Mesenchymal stem cell (in vitro differentiated cells and primary cell): ENCODE measurements around the gene LFNG.

Source experiments
- DNase-seq: peaks from one replicate; pipeline ENCODE4 v3.0.0-alpha.2; 2013
- H2AFZ ChIP-seq: one replicate; pipeline ENCODE4 v1.6.1; 2013; ENCODE audit warnings: low read depth, mild to moderate bottlenecking, control low read depth, inconsistent platforms, low read length, moderate library complexity
- H2AK5ac ChIP-seq: 2 replicates; pipeline ENCODE4 v1.6.1; 2013; ENCODE audit warnings: low read length, moderate library complexity, mild to moderate bottlenecking, inconsistent platforms; ENCODE audit not compliant: severe bottlenecking
- H2BK120ac ChIP-seq: one replicate; pipeline ENCODE4 v1.6.1; 2013; ENCODE audit warnings: low read depth, mild to moderate bottlenecking, inconsistent platforms, low read length, moderate library complexity
- H2BK12ac ChIP-seq, 2 experiments: one replicate each; pipeline ENCODE4 v1.6.1; 2013; ENCODE audit warnings: inconsistent platforms in 2 of 2, low read length in 2 of 2, mild to moderate bottlenecking in 2 of 2, moderate library complexity in 2 of 2, control low read depth in 1 of 2
- H2BK15ac ChIP-seq: one replicate; pipeline ENCODE4 v1.6.1; 2013; ENCODE audit warnings: mild to moderate bottlenecking, low read depth, inconsistent platforms; ENCODE audit not compliant: poor library complexity, severe bottlenecking
- H2BK5ac ChIP-seq: 2 replicates; pipeline ENCODE4 v1.6.1; 2013; ENCODE audit warnings: low read depth, mild to moderate bottlenecking, low read length, control low read depth, inconsistent platforms; ENCODE audit not compliant: poor library complexity, severe bottlenecking
- H3K14ac ChIP-seq, 2 experiments: one replicate each; pipeline ENCODE4 v1.6.1; 2013; ENCODE audit warnings: inconsistent platforms in 2 of 2, low read length in 2 of 2, control low read depth in 1 of 2, mild to moderate bottlenecking in 1 of 2, moderate library complexity in 1 of 2
- H3K18ac ChIP-seq, 2 experiments: one replicate each; pipeline ENCODE4 v1.6.1; 2013; ENCODE audit warnings: inconsistent platforms in 2 of 2, low read length in 2 of 2, control low read depth in 1 of 2, low read depth in 1 of 2, mild to moderate bottlenecking in 1 of 2
- H3K23ac ChIP-seq, 2 experiments: one replicate each; pipeline ENCODE4 v1.6.1; 2013; ENCODE audit warnings: inconsistent platforms in 2 of 2, low read length in 2 of 2, mild to moderate bottlenecking in 2 of 2, moderate library complexity in 2 of 2, control low read depth in 1 of 2
- H3K27ac ChIP-seq: 2 replicates; pipeline ENCODE4 v1.5.1; 2013; ENCODE audit warnings: mild to moderate bottlenecking, moderate library complexity, low read length, control low read depth, inconsistent platforms; ENCODE audit not compliant: poor library complexity, severe bottlenecking
- H3K27me3 ChIP-seq, 2 experiments: 2 replicates each; pipeline versions ENCODE4 v1.6.1 to v1.7.0; 2013; ENCODE audit warnings: low read length in 2 of 2, mild to moderate bottlenecking in 2 of 2, moderate library complexity in 2 of 2, control low read depth in 1 of 2, inconsistent platforms in 1 of 2; ENCODE audit not compliant: control insufficient read depth in 1 of 2, insufficient read depth in 1 of 2
- H3K36me3 ChIP-seq, 2 experiments: 2 replicates each; pipeline versions ENCODE4 v1.6.1 to v1.7.0; 2013; ENCODE audit warnings: low read length in 2 of 2, control low read depth in 1 of 2, inconsistent platforms in 1 of 2, low read depth in 1 of 2, mild to moderate bottlenecking in 1 of 2; ENCODE audit not compliant: insufficient read depth in 2 of 2, control insufficient read depth in 1 of 2
- H3K4ac ChIP-seq, 2 experiments: one replicate each; pipeline ENCODE4 v1.6.1; 2013; ENCODE audit warnings: inconsistent platforms in 2 of 2, low read length in 2 of 2, mild to moderate bottlenecking in 2 of 2, moderate library complexity in 2 of 2, control low read depth in 1 of 2, low read depth in 1 of 2
- H3K4me1 ChIP-seq: 2 replicates; pipeline ENCODE4 v1.6.1; 2013; ENCODE audit warnings: low read depth, low read length, control low read depth; ENCODE audit not compliant: control insufficient read depth, insufficient read depth
- H3K4me2 ChIP-seq: 2 replicates; pipeline ENCODE4 v1.6.1; 2013; ENCODE audit warnings: low read length, mild to moderate bottlenecking, inconsistent platforms; ENCODE audit not compliant: poor library complexity, severe bottlenecking
- H3K4me3 ChIP-seq, 2 experiments: 2 replicates each; pipeline versions ENCODE4 v1.5.1 to v1.7.0; 2013; ENCODE audit warnings: low read length in 2 of 2, mild to moderate bottlenecking in 2 of 2, control low read depth in 1 of 2, low read depth in 1 of 2; ENCODE audit not compliant: insufficient read depth in 1 of 2
- H3K79me1 ChIP-seq: replicated peaks from 2 replicates; pipeline ENCODE4 v1.6.1; 2013; ENCODE audit warnings: mild to moderate bottlenecking, control low read depth, low read length, inconsistent platforms; ENCODE audit not compliant: poor library complexity, severe bottlenecking
- H3K9ac ChIP-seq: 2 replicates; pipeline ENCODE4 v1.7.0; 2013; ENCODE audit warnings: mild to moderate bottlenecking, low read length, moderate library complexity
- H3K9me3 ChIP-seq: 2 replicates; pipeline ENCODE4 v1.7.0; 2013; ENCODE audit warnings: mild to moderate bottlenecking, low read length; ENCODE audit not compliant: control insufficient read depth
- H4K8ac ChIP-seq: one replicate; pipeline ENCODE4 v1.6.1; 2013; ENCODE audit warnings: inconsistent platforms, mild to moderate bottlenecking, low read length, moderate library complexity
- H4K91ac ChIP-seq: one replicate; pipeline ENCODE4 v1.6.1; 2013; ENCODE audit warnings: mild to moderate bottlenecking, low read length, inconsistent platforms
- WGBS: methylation state at CpG from one replicate; pipeline ENCODE4 v1.1.7; 2013; ENCODE audit warnings: mixed read lengths; 5-methylcytosine and 5-hydroxymethylcytosine counted together

LFNG gene

DNA sequence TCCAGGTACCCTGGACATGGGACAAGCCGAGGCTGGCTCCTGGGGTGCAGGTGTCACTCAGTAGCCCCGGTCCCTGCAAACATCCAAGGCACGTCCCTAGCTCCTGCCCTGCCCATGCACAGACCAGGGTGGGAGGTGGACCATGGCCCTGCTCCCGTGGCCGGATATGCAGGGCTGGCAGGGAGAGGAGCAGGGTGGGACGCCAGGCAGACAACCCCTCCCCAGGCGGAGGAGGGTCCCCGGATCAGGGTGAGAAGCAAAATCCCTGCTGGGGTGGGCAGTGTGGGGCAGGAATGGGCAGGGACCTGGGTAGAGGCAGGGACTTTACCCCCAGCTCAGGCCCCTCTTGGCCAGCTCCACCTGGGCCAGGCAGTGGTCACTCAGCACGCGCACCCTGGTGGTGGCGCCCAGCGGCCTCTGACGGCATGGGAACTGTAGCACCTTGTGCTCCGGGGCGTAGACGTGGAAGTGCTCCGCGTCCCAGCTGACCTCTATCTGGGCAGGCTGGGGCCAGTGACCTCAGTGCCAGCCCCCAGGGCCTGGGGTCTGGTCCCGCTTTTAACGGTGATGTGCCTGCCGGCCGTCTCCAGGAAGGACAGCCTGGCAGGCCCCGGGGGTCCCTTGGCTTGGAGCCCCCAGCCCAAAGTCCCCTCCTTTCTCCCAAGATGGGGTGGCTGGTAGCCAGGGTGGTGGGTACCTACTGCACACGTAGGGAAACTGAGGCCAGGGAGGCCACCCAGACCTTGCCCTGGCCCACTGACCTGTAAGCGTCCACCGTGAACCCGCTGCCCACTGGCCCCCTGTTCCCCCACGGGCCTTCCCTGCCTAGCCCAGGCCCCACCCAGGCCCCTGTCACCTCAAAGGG, 44.5 kb upstream of the LFNG start:
- H3K27me3 ChIP-seq: peaks cover 7 to 35% of the 10 kb centered on the region in 2 experiments
- no peak overlapping the region for H2AFZ ChIP-seq
- no peak overlapping the region for H3K4me2 ChIP-seq
- H4K91ac ChIP-seq: peak overlapping the region; percentile 21
- no peak overlapping the region for H3K9ac ChIP-seq
- 90% methylated on average over 28 of the region's 28 CpGs for WGBS
- no peak overlapping the region for H2AK5ac ChIP-seq
- H3K14ac ChIP-seq: no peak overlapping the region
- no peaks in the 10 kb centered on the region for H3K9me3 ChIP-seq
- H3K36me3 ChIP-seq: no peaks in the 10 kb centered on the region
- no peak overlapping the region for H3K4ac ChIP-seq
- H3K79me1 ChIP-seq: peaks cover 4% of the 10 kb centered on the region
- H4K8ac ChIP-seq: no peak overlapping the region
- H3K18ac ChIP-seq: no peak overlapping the region
- peak overlapping the region in 1 of 2 experiments; percentile 8 for H3K4me3 ChIP-seq
- no peak overlapping the region for H2BK15ac ChIP-seq
- DNase-seq: no peak
- no peak overlapping the region for H2BK12ac ChIP-seq
- no peak overlapping the region for H3K27ac ChIP-seq
- H2BK120ac ChIP-seq: no peak overlapping the region
- peaks cover 50% of the 10 kb centered on the region for H3K4me1 ChIP-seq
- H3K23ac ChIP-seq: no peak overlapping the region
- no peak overlapping the region for H2BK5ac ChIP-seq

DNA sequence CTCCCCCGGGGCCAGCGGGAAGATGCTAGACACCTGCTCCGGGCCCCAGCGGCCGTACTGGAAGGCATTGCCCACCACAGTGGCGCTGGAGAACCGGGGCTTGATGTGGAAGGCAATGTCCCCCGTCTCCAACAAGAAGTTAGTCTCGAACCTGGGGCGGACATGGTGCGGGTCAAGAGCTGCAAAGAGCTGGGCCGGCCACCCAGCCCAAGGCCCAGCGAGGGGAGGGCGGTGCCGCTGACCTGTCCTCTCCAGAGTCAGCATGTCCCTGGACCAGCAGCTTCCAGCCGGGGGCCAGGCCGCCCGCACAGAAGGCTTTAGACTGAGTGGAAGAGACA, 43.9 kb upstream of the LFNG start:
- H3K4ac ChIP-seq: no peak overlapping the region
- no peak overlapping the region for H3K4me3 ChIP-seq
- no peak overlapping the region for H3K4me2 ChIP-seq
- H2AK5ac ChIP-seq: no peak overlapping the region
- H4K91ac ChIP-seq: no peak overlapping the region
- peaks cover 12 to 35% of the 10 kb centered on the region in 2 experiments for H3K27me3 ChIP-seq
- H3K27ac ChIP-seq: no peak overlapping the region
- no peak for DNase-seq
- H2BK12ac ChIP-seq: no peak overlapping the region
- no peak overlapping the region for H3K18ac ChIP-seq
- peaks cover 51% of the 10 kb centered on the region for H3K4me1 ChIP-seq
- peaks cover 4% of the 10 kb centered on the region for H3K79me1 ChIP-seq
- no peak overlapping the region for H3K14ac ChIP-seq
- no peak overlapping the region for H2AFZ ChIP-seq
- no peak overlapping the region for H2BK5ac ChIP-seq
- no peak overlapping the region for H4K8ac ChIP-seq
- no peak overlapping the region for H2BK15ac ChIP-seq
- no peak overlapping the region for H2BK120ac ChIP-seq
- H3K36me3 ChIP-seq: no peaks in the 10 kb centered on the region
- 92% methylated on average over 18 of the region's 18 CpGs for whole genome bisulfite sequencing
- no peak overlapping the region for H3K9ac ChIP-seq
- H3K9me3 ChIP-seq: no peaks in the 10 kb centered on the region
- no peak overlapping the region for H3K23ac ChIP-seq

DNA sequence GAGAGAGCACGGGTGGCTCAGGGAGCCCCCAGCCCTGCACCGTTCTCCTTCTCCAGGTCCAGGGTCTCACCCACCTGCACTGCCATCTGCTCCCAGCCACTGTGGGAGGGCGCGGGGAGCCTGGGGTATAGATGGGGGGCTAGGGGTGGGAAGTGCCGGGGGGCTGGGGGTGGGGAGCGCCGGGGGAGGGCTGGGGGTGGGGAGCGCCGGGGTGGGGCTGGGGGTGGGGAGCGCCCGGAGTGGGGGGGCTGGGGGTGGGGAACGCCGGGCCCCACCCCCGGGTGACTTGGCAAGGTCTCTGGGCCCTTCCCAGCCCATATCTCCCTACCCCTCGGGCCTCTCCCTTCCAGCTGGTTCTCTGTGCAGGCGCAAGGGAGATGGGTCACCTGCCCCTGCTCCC, 43.3 kb upstream of the LFNG start, which contains the start of gene GRIFIN:
Gene GRIFIN (minus strand): TSS at position 101 of the 400 bp plus-strand sequence. CDS start 15 bp downstream, at position 86.
- H3K27ac ChIP-seq: no peak within 1 kb of the TSS
- H3K14ac ChIP-seq: no peak within 1 kb of the TSS
- no peaks in the 10 kb centered on the region for H3K9me3 ChIP-seq
- no peak within 1 kb of the TSS for H3K23ac ChIP-seq
- no peaks in the 10 kb centered on the region for H3K36me3 ChIP-seq
- no peak within 1 kb of the TSS for H3K18ac ChIP-seq
- H2BK12ac ChIP-seq: no peak within 1 kb of the TSS
- peaks cover 13 to 36% of the 10 kb centered on the region in 2 experiments for H3K27me3 ChIP-seq
- H2AFZ ChIP-seq: no peak within 1 kb of the TSS
- H3K9ac ChIP-seq: no peak within 1 kb of the TSS
- H3K4ac ChIP-seq: no peak within 1 kb of the TSS
- H4K91ac ChIP-seq: peak within 1 kb of the TSS; percentile 15
- peaks cover 4% of the 10 kb centered on the region for H3K79me1 ChIP-seq
- H2BK120ac ChIP-seq: no peak within 1 kb of the TSS
- peak within 1 kb of the TSS; percentile 3 for H3K4me2 ChIP-seq
- 83% methylated on average over 2 of the region's 16 CpGs for WGBS
- no peak within 1 kb of the TSS for H3K4me3 ChIP-seq
- no peak within 1 kb of the TSS for H4K8ac ChIP-seq
- no peak for DNase-seq
- H3K4me1 ChIP-seq: peaks cover 44% of the 10 kb centered on the region
- H2BK15ac ChIP-seq: peak within 1 kb of the TSS; percentile 45
- H2AK5ac ChIP-seq: no peak within 1 kb of the TSS
- H2BK5ac ChIP-seq: no peak within 1 kb of the TSS

DNA sequence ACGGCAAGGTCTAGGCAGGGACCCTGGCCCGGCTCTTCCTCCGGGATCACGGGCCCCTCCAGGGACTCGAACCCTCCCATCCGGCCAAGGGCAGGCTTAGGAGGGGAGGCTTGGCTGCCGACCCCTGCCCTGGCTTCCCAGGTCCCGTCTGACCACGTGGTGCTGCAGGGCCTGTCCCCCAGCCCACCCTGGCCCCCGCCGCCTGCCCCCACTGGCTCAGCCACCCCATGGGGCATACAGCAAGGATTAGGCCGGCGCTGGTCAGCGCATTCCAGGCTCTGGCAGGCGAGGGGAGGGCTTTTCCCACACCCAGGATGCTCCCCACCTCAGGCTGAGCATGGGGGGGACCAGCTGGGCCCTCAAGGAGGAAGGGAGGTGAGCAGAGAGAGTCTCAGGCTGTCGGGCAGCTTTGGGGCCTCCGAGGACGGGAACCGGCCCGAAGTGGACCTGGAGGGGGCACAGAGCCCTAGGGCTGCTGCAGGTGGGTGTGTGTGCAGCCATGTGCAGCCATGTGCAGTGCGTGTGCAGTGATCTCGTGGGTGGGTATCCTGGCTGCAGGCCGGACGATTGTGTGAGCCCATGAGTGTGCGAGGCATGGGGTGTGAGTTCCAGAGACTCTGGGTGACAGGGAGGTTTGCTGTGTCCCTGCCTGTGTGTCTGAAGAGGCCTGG, 42.7 kb upstream of the LFNG start:
- Histone ChIP-seq H3K14ac (no peak overlapping the region), H2AFZ (no peak overlapping the region), H3K36me3 (no peaks in the 10 kb centered on the region), H3K18ac (no peak overlapping the region), H2BK120ac (no peak overlapping the region), H3K4me2 (peak overlapping the region; percentile 3), H3K4me1 (peaks cover 40% of the 10 kb centered on the region), H3K27ac (no peak overlapping the region), H2AK5ac (no peak overlapping the region), H4K91ac (peak overlapping the region; percentile 15), H3K9me3 (no peaks in the 10 kb centered on the region), H3K79me1 (peaks cover 4% of the 10 kb centered on the region), H3K4me3 (no peak overlapping the region), H2BK12ac (no peak overlapping the region), H3K9ac (no peak overlapping the region), H2BK15ac (peak overlapping the region; percentile 45), H3K4ac (no peak overlapping the region), H3K23ac (no peak overlapping the region), H4K8ac (no peak overlapping the region), H3K27me3 (peaks cover 13 to 38% of the 10 kb centered on the region in 2 experiments), H2BK5ac (no peak overlapping the region)
- WGBS: 82% methylated on average over 23 of the region's 25 CpGs
- no peak for DNase-seq
